Panc1 (cell line): ENCODE measurements around the gene TMEM244. TPM values are rescaled to one million over a fixed set of nuclear protein-coding genes. Genes with fewer than 3 reads are reported as not detected.
"Not testable (repeated sequence)": the region's sequence is repeated elsewhere in the genome, so short reads cannot be mapped to it uniquely, and the experiment has no call there.

Source experiments
- ATAC-seq: fragments of 200-7000 bp; cut with Tn5 transposase; 2 replicates; pipeline ENCODE4 v1.9.1; 2020; ENCODE audit warnings: mild to moderate bottlenecking, moderate library complexity
- BruUV-seq: library from RNA; stranded (reverse); fragments of 400-500 nt; replicated peaks from 2 replicates; lab custom pipeline; 2021; lab: Mats Ljungman, UMichigan
- CTCF ChIA-PET: fragments of 300-600 bp; sonication (Branson Sonifier 250); formaldehyde crosslinking; loops from one replicate; lab custom pipeline; 2022; ENCODE audit warnings: antibody characterized with exemption; lab: Charles Lee
- POLR2A ChIA-PET: fragments of 300-600 bp; sonication (Branson Sonifier 250); formaldehyde crosslinking; loops from one replicate; lab custom pipeline; 2022; ENCODE audit warnings: antibody characterized with exemption; lab: Charles Lee
- DNase-seq: peaks from one replicate; pipeline ENCODE4 v3.0.0-alpha.2; 2010; ENCODE audit warnings: low read depth, low spot score
- H3K27ac ChIP-seq: 2 replicates; pipeline ENCODE4 v1.5.1; 2011; ENCODE audit warnings: mild to moderate bottlenecking, low read length, inconsistent platforms
- H3K27me3 ChIP-seq: fragments of 200-500 bp; sonication (Bioruptor generic); 2 replicates; pipeline ENCODE4 v1.6.0; 2014; ENCODE audit warnings: low read length, inconsistent platforms; ENCODE audit not compliant: control insufficient read depth, insufficient read depth
- H3K36me3 ChIP-seq: fragments of 200-500 bp; sonication (Bioruptor generic); 2 replicates; pipeline ENCODE4 v1.5.1; 2014; ENCODE audit warnings: inconsistent platforms, mild to moderate bottlenecking, low read length, moderate library complexity; ENCODE audit not compliant: control insufficient read depth, insufficient read depth
- H3K4me1 ChIP-seq: 2 replicates; pipeline ENCODE4 v1.5.1; 2011; ENCODE audit warnings: inconsistent platforms, mild to moderate bottlenecking, low read length, moderate library complexity; ENCODE audit not compliant: control insufficient read depth, insufficient read depth
- H3K4me3 ChIP-seq, 2 experiments: 2 replicates each; pipeline ENCODE4 v1.5.1; 2011 to 2012; ENCODE audit warnings: low read depth in 2 of 2, low read length in 2 of 2, mild to moderate bottlenecking in 2 of 2, inconsistent platforms in 1 of 2, moderate library complexity in 1 of 2
- H3K9me3 ChIP-seq: fragments of 200-500 bp; sonication (Bioruptor generic); 2 replicates; pipeline ENCODE4 v1.5.1; 2014; ENCODE audit warnings: low read depth, mild to moderate bottlenecking, inconsistent platforms, low read length, moderate library complexity; ENCODE audit not compliant: control insufficient read depth, insufficient read depth
- POLR2AphosphoS5 ChIP-seq: IDR thresholded peaks from 2 replicates; pipeline ENCODE4 v1.6.1; 2012; ENCODE audit warnings: mild to moderate bottlenecking, low read depth, low read length, moderate library complexity
- SIN3A ChIP-seq: IDR thresholded peaks from 2 replicates; pipeline ENCODE4 v1.6.1; 2012; ENCODE audit warnings: low read depth, mild to moderate bottlenecking, low read length, moderate library complexity, borderline replicate concordance; ENCODE audit not compliant: insufficient read depth
- TCF7L2 ChIP-seq: IDR thresholded peaks from 2 replicates; pipeline ENCODE4 v1.6.1; 2011; ENCODE audit warnings: mild to moderate bottlenecking, low read depth, low read length, inconsistent platforms
- in situ Hi-C: cut with HindIII; loops from 2 replicates; pipeline ENCODE4 v1.10.0; 2016; ENCODE audit warnings: low sequenced_read_pairs, low pct_unique_long_range_greater_than_20kb
- intact Hi-C: fragments of 100-400 bp; cut with micrococcal nuclease; formaldehyde crosslinking; loops from one replicate; pipeline ENCODE4 v1.10.0; 2022; ENCODE audit not compliant: unreplicated experiment
- total RNA-seq: library from RNA; stranded (reverse); gene quantifications from one replicate; pipeline ENCODE4 v1.2.1, GENCODE V29; 2021; ENCODE audit not compliant: unreplicated experiment
- TF ChIP-seq, protein P1 (sequence below), 2 experiments: IDR thresholded peaks; 2 replicates each; pipeline ENCODE4 v1.6.1; 2011 to 2012; ENCODE audit warnings: low read depth in 2 of 2, control low read depth in 1 of 2, low read length in 1 of 2, mild to moderate bottlenecking in 1 of 2, moderate library complexity in 1 of 2; ENCODE audit not compliant: insufficient read depth in 1 of 2
- TF ChIP-seq, protein P2 (sequence below): fragments of 450-650 bp; IDR thresholded peaks from 2 replicates; pipeline ENCODE4 v1.5.1; 2017; ENCODE audit warnings: mild to moderate bottlenecking

Gene TMEM244
- total RNA-seq, 1 experiment from 2014 or later, result not detected

DNA sequence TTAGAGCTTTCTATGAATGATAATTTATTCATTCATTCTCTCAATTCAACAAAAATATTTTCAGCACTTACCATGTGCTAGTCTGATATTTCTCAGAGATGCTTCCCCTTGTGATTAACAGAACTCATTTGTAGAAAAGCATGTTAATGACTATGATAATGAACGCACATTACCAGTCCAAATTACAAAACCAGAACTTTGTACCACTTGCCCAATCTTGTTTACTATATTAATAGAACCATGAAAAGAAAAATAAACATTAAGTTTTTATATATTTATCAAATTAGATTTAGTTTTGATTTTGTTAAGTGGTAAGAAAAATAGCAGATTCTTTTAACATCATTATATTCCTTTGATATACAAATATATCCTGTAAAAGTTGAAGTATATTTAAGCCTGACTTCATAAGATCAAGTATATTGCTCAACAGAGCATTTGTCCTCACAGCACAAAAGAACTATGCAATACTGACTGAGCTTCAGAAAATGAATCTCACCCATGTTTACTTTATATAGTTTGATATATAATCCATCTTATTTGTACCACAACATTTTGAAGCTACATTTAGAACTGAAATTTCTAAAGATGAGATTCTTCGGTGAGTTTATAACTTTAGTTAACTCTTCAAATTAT, 48.9 kb downstream of the TMEM244 start:
- Histone ChIP-seq H3K27me3 (no peaks in the 10 kb centered on the region), H3K9me3 (no peaks in the 10 kb centered on the region), H3K36me3 (no peaks in the 10 kb centered on the region), H3K4me1 (no peaks in the 10 kb centered on the region), H3K4me3 (no peak overlapping the region), H3K27ac (no peak overlapping the region)
- TF ChIP-seq TCF7L2, result no peak
- TF ChIP-seq, protein P1, sequence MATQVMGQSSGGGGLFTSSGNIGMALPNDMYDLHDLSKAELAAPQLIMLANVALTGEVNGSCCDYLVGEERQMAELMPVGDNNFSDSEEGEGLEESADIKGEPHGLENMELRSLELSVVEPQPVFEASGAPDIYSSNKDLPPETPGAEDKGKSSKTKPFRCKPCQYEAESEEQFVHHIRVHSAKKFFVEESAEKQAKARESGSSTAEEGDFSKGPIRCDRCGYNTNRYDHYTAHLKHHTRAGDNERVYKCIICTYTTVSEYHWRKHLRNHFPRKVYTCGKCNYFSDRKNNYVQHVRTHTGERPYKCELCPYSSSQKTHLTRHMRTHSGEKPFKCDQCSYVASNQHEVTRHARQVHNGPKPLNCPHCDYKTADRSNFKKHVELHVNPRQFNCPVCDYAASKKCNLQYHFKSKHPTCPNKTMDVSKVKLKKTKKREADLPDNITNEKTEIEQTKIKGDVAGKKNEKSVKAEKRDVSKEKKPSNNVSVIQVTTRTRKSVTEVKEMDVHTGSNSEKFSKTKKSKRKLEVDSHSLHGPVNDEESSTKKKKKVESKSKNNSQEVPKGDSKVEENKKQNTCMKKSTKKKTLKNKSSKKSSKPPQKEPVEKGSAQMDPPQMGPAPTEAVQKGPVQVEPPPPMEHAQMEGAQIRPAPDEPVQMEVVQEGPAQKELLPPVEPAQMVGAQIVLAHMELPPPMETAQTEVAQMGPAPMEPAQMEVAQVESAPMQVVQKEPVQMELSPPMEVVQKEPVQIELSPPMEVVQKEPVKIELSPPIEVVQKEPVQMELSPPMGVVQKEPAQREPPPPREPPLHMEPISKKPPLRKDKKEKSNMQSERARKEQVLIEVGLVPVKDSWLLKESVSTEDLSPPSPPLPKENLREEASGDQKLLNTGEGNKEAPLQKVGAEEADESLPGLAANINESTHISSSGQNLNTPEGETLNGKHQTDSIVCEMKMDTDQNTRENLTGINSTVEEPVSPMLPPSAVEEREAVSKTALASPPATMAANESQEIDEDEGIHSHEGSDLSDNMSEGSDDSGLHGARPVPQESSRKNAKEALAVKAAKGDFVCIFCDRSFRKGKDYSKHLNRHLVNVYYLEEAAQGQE (IDR thresholded peaks at IDR 0.05; ENCODE audit: insufficient read depth in 1 of 2, low read depth in 2 of 2, low read length in 1 of 2), result no peak
- no peak for TF ChIP-seq POLR2AphosphoS5
- TF ChIP-seq SIN3A, result no peak
- TF ChIP-seq, protein P2, sequence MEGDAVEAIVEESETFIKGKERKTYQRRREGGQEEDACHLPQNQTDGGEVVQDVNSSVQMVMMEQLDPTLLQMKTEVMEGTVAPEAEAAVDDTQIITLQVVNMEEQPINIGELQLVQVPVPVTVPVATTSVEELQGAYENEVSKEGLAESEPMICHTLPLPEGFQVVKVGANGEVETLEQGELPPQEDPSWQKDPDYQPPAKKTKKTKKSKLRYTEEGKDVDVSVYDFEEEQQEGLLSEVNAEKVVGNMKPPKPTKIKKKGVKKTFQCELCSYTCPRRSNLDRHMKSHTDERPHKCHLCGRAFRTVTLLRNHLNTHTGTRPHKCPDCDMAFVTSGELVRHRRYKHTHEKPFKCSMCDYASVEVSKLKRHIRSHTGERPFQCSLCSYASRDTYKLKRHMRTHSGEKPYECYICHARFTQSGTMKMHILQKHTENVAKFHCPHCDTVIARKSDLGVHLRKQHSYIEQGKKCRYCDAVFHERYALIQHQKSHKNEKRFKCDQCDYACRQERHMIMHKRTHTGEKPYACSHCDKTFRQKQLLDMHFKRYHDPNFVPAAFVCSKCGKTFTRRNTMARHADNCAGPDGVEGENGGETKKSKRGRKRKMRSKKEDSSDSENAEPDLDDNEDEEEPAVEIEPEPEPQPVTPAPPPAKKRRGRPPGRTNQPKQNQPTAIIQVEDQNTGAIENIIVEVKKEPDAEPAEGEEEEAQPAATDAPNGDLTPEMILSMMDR, result no peak
- intact Hi-C loops, result no loop called here
- DNase-seq (no peak), ATAC-seq (no peak)
- CTCF ChIA-PET, result no interaction called here
- no TSS peak for BruUV-seq
- POLR2A ChIA-PET, result interaction anchor here (0.6 kb wide), 1 partner anchor 245 kb away, joined by 10 read pairs; no protein-coding TSS in a partner anchor
- in situ Hi-C loops, result no loop called here

DNA sequence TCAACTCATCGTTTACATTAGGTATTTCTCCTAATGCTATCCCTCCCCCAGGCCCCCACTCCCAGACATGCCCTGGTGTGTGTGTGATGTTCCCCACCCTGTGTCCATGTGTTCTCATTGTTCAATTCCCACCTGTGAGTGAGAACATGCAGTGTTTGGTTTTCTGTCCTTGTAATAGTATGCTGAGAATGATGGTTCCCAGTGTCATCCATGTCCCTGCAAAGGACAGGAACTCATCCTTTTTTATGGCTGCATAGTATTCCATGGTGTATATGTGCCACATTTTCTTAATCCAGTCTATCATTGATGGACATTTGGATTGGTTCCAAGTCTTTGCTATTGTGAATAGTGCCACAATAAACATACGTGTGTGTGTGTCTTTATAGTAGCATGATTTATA, 54.0 kb downstream of the TMEM244 start:
- in situ Hi-C loops, H3K36me3 ChIP-seq, DNase-seq, H3K27ac ChIP-seq, CTCF ChIA-PET, POLR2A ChIA-PET, H3K27me3 ChIP-seq, ATAC-seq, H3K9me3 ChIP-seq, H3K4me3 ChIP-seq, BruUV-seq, H3K4me1 ChIP-seq, intact Hi-C loops: not testable (repeated sequence)

DNA sequence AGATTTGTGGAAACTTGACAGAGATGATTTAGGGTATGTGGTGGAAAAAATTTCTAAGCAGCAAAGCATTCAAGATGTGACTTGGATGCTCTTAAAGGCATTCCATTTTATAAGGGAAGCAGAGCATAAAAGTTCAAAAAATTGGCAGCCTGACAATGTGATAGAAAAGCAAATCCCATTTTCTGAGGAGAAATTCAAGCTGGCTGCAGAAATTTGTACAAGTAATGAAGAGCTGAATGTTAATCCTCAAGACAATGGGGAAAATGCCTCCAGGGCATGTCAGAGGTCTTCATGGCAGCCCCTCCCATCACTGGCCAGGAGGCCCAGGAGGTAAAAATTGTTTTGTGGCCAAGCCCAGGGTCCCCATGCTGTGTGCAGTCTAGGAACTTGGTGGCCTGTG, 58.2 kb downstream of the TMEM244 start:
- ATAC-seq, in situ Hi-C loops, H3K27me3 ChIP-seq, H3K27ac ChIP-seq, BruUV-seq, POLR2A ChIA-PET, CTCF ChIA-PET, H3K36me3 ChIP-seq, H3K4me3 ChIP-seq, H3K9me3 ChIP-seq, DNase-seq, H3K4me1 ChIP-seq, intact Hi-C loops: not testable (repeated sequence)
